Adrenal gland (tissue), 12 donors: ENCODE measurements around the gene NR1H2. TPM values are rescaled to one million over a fixed set of nuclear protein-coding genes. Genes with fewer than 3 reads are reported as not detected.

Experiments used
- DNase-seq, 7 donors: peaks; one replicate each; pipeline ENCODE4 v3.0.0-alpha.2; 2019 to 2020
- H3K27ac ChIP-seq, 5 donors: fragments of 200-600 bp; sonication (generic) in 4 of 5; 1 replicate in 3 of 5; 2 replicates in 2 of 5; pipeline versions ENCODE4 v1.5.1 to v1.8.0; 2016 to 2020; ENCODE audit warnings: mild to moderate bottlenecking in 1 of 5
- H3K27me3 ChIP-seq: fragments of 200-600 bp; 2 replicates; pipeline ENCODE4 v1.8.0; 2021
- H3K36me3 ChIP-seq, 2 donors: fragments of 200-600 bp; replicated peaks in 1 of 2; 1 replicate in 1 of 2; 2 replicates in 1 of 2; pipeline versions ENCODE4 v1.5.1 to v1.8.0; 2018 to 2022
- H3K4me1 ChIP-seq, 2 donors: fragments of 200-600 bp; replicated peaks in 1 of 2; 1 replicate in 1 of 2; 2 replicates in 1 of 2; pipeline versions ENCODE4 v1.5.1 to v1.8.0; 2018 to 2021
- H3K4me3 ChIP-seq, 4 donors: fragments of 200-600 bp; sonication (generic) in 3 of 4; one replicate each; pipeline ENCODE4 v1.5.1; 2016 to 2018
- H3K9me3 ChIP-seq, 3 donors: fragments of 200-600 bp; sonication (generic) in 1 of 3; replicated peaks in 1 of 3; 1 replicate in 2 of 3; 2 replicates in 1 of 3; pipeline versions ENCODE4 v1.5.1 to v1.8.0; 2016 to 2021
- CTCF ChIP-seq, 6 experiments: fragments of 450-650 bp in 4 of 6; fragments of 200-600 bp in 2 of 6; sonication (generic) in 1 of 6; IDR thresholded peaks; 1 replicate in 5 of 6; 2 replicates in 1 of 6; pipeline versions ENCODE4 v1.5.1 to v1.8.0; 2016 to 2021; ENCODE audit warnings: antibody characterized with exemption in 6 of 6, mild to moderate bottlenecking in 2 of 6, moderate library complexity in 1 of 6
- POLR2A ChIP-seq, 2 donors: fragments of 450-650 bp; IDR thresholded peaks; one replicate each; pipeline ENCODE4 v1.6.1; 2017; ENCODE audit warnings: antibody characterized with exemption in 2 of 2, mild to moderate bottlenecking in 2 of 2, moderate library complexity in 1 of 2
- WGBS, 4 donors: extraction: QIAGEN DNeasy Blood & Tissue Kit in 2 of 4; methylation state at CpG; one replicate each; pipeline versions ENCODE4 v1.1.5 to v1.1.7; 2013 to 2017; 5-methylcytosine and 5-hydroxymethylcytosine counted together
- intact Hi-C, 2 donors: fragments of 100-400 bp; cut with DNase I; formaldehyde crosslinking; loops; one replicate each; pipeline versions ENCODE4 v1.14.1 to v1.15.0; 2022 to 2023
- polyA plus RNA-seq, 3 donors: library from polyadenylated mRNA; stranded (reverse); fragments of 200-250 nt in 2 of 3; fragments of 350-450 nt in 1 of 3; fragmentation: Illumina TruSeq in 1 of 3; extraction: RNeasy Lipid Tissue Mini Kit (QIAGEN cat#74804) in 1 of 3; gene quantifications; one replicate each; pipeline ENCODE4 v1.2.3, GENCODE V29; 2013 to 2014
- total RNA-seq, 9 donors: library from RNA; depleted of rRNA in 4 of 9; stranded (reverse); fragments of >200 nt in 4 of 9; fragments of 120-200 nt in 1 of 9; fragmentation: NEBNext Ultra II Directional in 1 of 9; extraction: Animal tissue kit (Norgen Biotek cat#: 25700) in 1 of 9; gene quantifications; one replicate each; pipeline versions ENCODE4 v1.1.0 to v1.2.4, GENCODE V29; 2013 to 2023
- donor health status: healthy with polysubstance abuse.
- donor health status: Bipolar disorder and iron deficiency.
- donor health status: DM: yes; HTN: yes; CAD: no.
- donor health status: DM: no; HTN: no; CAD: no.
- donor health status: DM: no; HTN: no; CAD: no.
- donor health status: DM: yes; HTN: yes; CAD: no.

The NR1H2 gene
- total and polyA plus RNA-seq, 12 donors, result 16.5 to 148 (median 99.3) TPM

DNA sequence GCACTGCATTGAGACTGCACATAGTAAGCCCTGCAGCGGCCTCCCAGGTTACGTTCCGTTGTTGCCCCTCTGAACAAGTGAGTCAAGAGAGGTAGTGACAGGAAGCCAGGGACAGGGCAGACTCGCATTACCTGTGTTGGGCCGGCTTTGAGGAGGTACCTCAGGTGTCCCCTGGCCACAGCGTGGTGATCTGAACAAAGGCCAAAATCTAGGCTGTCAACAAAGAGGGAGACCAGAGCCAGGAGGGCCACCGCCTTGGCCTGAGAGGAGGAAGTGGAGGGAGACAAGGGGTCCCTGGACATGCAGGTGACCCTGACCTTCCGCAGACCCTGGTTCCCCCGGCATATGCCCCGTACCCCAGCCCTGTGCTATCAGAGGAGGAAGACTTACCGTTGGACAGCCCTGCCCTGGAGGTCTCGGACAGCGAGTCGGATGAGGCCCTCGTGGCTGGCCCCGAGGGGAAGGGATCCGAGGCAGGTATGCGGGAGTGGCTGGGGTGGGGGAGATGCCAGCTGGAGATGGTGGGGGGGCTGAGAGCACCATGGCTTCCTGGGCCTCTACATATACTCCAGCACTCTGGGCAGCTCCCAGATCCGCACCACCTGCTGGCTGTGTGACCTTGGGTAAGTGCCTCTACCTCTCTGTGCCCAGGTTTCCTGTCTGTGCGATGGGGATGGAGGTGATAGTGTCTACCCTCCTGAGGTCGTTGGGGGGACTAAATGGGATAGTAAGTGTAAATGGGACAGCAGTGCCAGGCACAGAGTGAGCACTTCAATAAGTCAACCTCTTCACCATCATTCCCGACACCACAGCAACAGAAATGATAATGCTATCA is 47.2 kb downstream of the NR1H2 start:
- Histone ChIP-seq H3K27ac (no peak overlapping the region), H3K9me3 (no peaks in the 10 kb centered on the region), H3K27me3 (peaks cover 18% of the 10 kb centered on the region), H3K4me3 (no peak overlapping the region), H3K4me1 (no peaks in the 10 kb centered on the region), H3K36me3 (no peaks in the 10 kb centered on the region)
- no peak for DNase-seq
- intact Hi-C loops, result no loop called here
- TF ChIP-seq POLR2A (IDR thresholded peaks at IDR 0.05) (no peak), CTCF (IDR thresholded peaks at IDR 0.05) (no peak)
- WGBS, 4 donors, result 76 to 86% (median 82%) methylated on average over 17 to 22 of the region's 22 CpGs

- Histone ChIP-seq H3K4me1 (no peaks in the 10 kb centered on the region), H3K36me3 (no peaks in the 10 kb centered on the region), H3K27ac (no peak overlapping the region), H3K4me3 (no peak overlapping the region), H3K9me3 (no peaks in the 10 kb centered on the region), H3K27me3 (peaks cover 13% of the 10 kb centered on the region)
- TF ChIP-seq CTCF (IDR thresholded peaks at IDR 0.05) (no peak), POLR2A (IDR thresholded peaks at IDR 0.05) (no peak)
- no peak for DNase-seq
- WGBS, 4 donors, result 60 to 89% (median 80%) methylated on average over 7 of the region's 7 CpGs
- intact Hi-C loops, result no loop called here
Measured at GRCh38 chr19:50425581-50425980, 49.3 kb downstream of the NR1H2 start.

GRCh38 chr19:50427318-50427925 is 51.2 kb downstream of the NR1H2 start:
- peaks cover 14% of the 10 kb centered on the region for H3K27me3 ChIP-seq
- no peaks in the 10 kb centered on the region for H3K36me3 ChIP-seq
- no peak for DNase-seq
- no peaks in the 10 kb centered on the region for H3K9me3 ChIP-seq
- peak overlapping the region in 1 of 4 donors; percentile 36 for H3K4me3 ChIP-seq
- no peak for TF ChIP-seq POLR2A (IDR thresholded peaks at IDR 0.05)
- no peak for TF ChIP-seq CTCF (IDR thresholded peaks at IDR 0.05)
- 77 to 81% (median 79%) methylated on average over 24 to 26 of the region's 26 CpGs for WGBS, 4 donors
- H3K4me1 ChIP-seq, result peaks cover 0 to 11% of the 10 kb centered on the region in 2 donors
- intact Hi-C loops, result no loop called here
- peak overlapping the region in 2 of 5 donors; percentile 59 to 76 for H3K27ac ChIP-seq

DNA sequence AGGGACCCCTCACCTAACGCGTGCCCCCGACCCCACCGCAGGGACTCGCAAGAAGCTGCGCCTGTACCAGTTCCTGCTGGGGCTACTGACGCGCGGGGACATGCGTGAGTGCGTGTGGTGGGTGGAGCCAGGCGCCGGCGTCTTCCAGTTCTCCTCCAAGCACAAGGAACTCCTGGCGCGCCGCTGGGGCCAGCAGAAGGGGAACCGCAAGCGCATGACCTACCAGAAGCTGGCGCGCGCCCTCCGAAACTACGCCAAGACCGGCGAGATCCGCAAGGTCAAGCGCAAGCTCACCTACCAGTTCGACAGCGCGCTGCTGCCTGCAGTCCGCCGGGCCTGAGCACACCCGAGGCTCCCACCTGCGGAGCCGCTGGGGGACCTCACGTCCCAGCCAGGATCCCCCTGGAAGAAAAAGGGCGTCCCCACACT is 51.8 kb downstream of the NR1H2 start:
- peak overlapping the region in 1 of 4 donors; percentile 36 for H3K4me3 ChIP-seq

More for the DNA sequence above, 51.8 kb downstream of the NR1H2 start:
- Histone ChIP-seq H3K36me3 (no peaks in the 10 kb centered on the region), H3K4me1 (peaks cover 0 to 12% of the 10 kb centered on the region in 2 donors), H3K27me3 (peaks cover 19% of the 10 kb centered on the region), H3K9me3 (no peaks in the 10 kb centered on the region), H3K27ac (peak overlapping the region in 2 of 5 donors; percentile 59 to 78)
- TF ChIP-seq POLR2A (IDR thresholded peaks at IDR 0.05) (no peak), CTCF (IDR thresholded peaks at IDR 0.05) (no peak)
- WGBS, 4 donors, result 3 to 15% (median 7%) methylated on average over 19 to 38 of the region's 38 CpGs; no CpG with 5 or more reads in 1 of the 4 donors
- intact Hi-C loops, result no loop called here
- DNase-seq, result peak; percentile 74 to 87 (median 86)
